ENCODE data around the gene GNG7.
"Not testable (repeated sequence)": the region's sequence is repeated elsewhere in the genome, so short reads cannot be mapped to it uniquely, and the experiment has no call there.

The GNG7 gene

GRCh38 chr19:2527686-2528085 is 174.8 kb downstream of the GNG7 start:
- DNase-seq, result no peak

DNA sequence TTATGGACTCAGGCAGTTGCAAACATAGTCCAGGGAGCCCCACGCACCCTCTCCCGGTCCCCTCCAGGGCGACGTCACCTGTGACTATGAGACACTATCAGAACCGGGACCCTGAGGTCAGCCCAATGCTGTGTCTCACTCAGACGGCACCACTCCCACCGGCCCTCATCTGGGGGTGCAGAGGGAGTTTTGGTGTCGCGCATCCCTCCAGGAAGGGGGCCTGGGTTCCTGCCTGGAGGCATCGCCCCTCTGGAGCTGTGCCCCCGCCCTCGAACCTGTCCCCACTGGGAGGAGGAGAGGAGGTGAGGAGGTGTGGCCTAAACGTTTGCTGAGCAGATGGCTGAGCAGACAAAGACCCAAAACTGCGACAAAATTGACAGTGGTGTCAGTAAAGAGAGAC is 175.3 kb downstream of the GNG7 start:
- DNase-seq, result no peak

GRCh38 chr19:2524840-2525723 is 177.4 kb downstream of the GNG7 start:
- no peak for DNase-seq

DNA sequence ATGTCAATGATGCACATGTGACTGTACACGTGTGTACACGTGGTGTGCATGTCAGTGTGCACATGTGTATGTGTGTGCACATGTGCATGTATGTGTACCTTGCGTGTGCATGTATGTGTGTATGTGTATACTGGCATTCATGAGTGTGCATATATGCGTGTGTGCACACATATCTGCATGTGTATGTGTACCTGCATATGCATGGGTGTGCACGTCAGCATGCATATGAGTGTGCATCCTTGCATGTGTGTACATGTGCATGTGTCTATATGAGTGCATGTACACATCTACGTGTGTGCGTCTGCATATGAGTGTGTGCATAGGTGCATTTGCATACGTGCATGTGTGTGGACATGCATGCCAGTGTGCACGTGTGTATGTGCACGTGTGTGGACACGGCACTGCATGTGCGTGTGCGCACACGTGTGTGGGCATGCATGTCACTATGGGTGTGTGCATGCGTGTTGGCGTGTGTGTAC is 178.1 kb downstream of the GNG7 start:
- no peak for DNase-seq

GRCh38 chr19:2523630-2524311 is 178.7 kb downstream of the GNG7 start:
- no peak for DNase-seq

DNA sequence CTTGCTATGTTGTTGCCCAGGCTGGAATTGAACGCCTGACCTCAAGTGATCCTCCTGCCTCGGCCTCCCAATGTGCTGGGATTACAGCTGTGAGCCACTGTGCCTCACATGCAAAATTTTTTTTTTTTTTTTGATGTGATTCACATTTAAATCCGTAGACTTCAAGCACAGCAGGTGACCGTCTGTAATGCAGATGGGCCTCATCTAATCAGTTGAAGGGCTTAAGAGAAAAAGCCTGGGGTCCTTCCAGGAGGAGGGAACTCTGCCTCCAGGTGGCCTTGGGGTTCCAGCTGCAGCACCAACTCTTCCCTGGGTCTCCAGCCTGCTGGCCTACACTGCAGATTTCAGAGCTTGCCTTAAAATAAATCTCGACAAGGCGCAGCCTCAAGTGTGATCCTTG is 183.0 kb downstream of the GNG7 start:
- DNase-seq, result no peak

DNA sequence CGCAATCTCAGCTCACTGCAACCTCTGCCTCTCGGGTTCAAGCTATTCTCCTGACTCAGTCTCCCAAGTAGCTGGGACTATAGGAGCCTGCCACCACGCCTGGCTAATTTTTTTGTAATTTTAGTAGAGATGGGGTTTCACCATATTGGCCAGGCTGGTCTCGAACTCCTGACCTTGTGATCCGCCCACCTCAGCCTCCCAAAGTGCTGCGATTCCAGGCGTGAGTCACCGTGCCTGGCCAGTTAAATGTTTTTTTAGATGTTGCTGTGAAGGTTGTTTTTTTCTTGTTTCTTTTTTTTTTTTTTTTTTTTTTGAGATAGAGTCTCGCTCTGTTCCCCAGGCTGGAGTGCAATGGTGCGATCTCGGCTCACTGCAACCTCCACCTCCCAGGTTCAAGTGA is 183.6 kb downstream of the GNG7 start:
- not testable (repeated sequence) for DNase-seq

- no peak for DNase-seq
These were observed 184.5 kb downstream of the GNG7 start for GRCh38 chr19:2517881-2518601.

GRCh38 chr19:2516727-2517126 is 185.8 kb downstream of the GNG7 start:
- no peak for DNase-seq

GRCh38 chr19:2514981-2515518 is 187.4 kb downstream of the GNG7 start:
- DNase-seq, result no peak

- DNase-seq, result no peak
These were observed 189.7 kb downstream of the GNG7 start for GRCh38 chr19:2512523-2513431.

- no peak for DNase-seq
These were observed 190.5 kb downstream of the GNG7 start for GRCh38 chr19:2511991-2512390.

DNA sequence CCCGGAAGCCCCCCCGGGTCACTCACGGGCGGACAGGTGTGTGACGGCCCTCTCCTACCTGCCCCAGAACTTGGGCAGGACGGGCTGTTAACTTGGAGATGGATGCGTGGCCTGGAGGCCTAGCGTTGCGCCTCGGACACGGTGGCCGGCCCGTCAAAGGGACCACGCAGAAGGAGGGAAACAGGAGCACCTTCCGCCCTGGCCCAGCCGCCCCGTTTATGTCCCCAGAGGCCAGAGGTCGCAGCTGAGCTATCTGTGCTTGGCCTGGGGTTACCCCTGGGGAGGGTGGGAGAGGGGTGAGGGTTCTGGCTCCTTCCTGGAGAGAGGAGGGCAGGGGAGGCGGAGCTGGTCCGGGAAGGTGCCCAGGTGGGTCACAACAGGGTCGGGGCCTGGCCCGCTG is 190.9 kb downstream of the GNG7 start:
- no peak for DNase-seq

DNA sequence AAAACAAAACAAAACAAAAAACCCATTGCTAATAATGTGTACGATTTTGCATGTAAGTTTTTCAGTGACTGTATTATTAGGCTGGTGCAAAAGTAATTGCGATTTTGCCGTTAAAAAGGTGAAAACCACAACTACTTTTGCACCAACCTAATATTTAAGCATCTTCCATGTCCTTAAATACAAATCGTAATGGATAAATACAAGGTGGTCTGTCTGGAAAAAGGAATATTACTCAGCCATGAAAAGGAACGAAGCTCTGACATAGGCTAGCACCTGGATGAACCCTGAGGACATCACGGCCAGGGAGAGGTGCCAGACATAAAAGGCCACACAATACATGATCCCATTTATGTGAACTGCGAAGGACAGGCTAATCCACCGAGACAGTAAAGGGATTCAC is 193.4 kb downstream of the GNG7 start:
- no peak for DNase-seq

- peak; percentile 81 for DNase-seq
These were observed 195.4 kb downstream of the GNG7 start for GRCh38 chr19:2507109-2507508.

DNA sequence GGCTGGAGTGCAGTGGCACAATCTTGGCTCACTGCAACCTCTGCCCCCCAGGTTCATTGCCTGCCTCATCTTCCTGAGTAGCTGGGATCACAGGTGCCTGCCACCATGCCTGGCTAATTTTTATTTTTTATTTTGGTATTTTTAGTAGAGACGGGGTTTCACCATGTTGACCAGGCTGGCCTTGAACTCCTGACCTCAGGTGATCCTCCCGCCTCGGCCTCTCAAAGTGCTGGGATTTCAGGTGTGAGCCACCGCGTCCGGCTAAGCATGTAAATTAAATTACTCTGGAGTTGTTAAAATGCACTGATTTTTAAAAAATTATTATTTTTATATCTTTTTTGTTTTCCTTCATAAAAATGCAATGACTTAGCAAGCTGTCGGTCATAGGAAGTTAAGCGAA is 195.8 kb downstream of the GNG7 start:
- DNase-seq, result not testable (repeated sequence)

- DNase-seq, result no peak
These were observed 198.9 kb downstream of the GNG7 start for GRCh38 chr19:2503521-2504109.

GRCh38 chr19:2500841-2501261 is 201.6 kb downstream of the GNG7 start:
- no peak for DNase-seq

- DNase-seq, result no peak
These were observed 202.3 kb downstream of the GNG7 start for GRCh38 chr19:2500156-2500555.

DNA sequence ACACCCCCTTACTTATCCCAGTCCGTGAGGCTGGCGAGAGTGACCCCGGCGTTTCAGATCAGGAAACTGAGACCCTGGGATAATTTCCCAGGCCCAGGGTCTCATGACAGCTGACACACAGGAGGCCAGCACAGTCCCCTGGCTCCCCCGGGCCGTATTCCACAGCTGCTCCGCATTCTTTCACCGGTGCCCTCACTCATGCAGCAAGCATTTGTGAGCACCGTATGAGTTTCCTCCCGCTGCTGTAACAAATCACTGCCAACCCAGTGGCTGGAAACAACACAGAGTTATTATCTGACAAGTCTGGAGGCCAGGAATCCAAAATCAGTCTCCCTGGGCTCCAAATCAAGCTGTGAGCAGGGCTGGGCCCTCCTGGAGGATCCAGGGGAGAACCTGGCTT is 205.3 kb downstream of the GNG7 start:
- DNase-seq, result no peak

GRCh38 chr19:2495651-2496316 is 206.7 kb downstream of the GNG7 start:
- DNase-seq, result no peak
